Hematopoietic multipotent progenitor cell treated with erythropoietin and hydrocortisone succinate and interleukin-3 and kit ligand, for 8 days (in vitro differentiated cells): Measurements from ENCODE around the gene HIPK1.
"Not testable (repeated sequence)": the region's sequence is repeated elsewhere in the genome, so short reads cannot be mapped to it uniquely, and the experiment has no call there.

Source experiments
- DNase-seq: peaks from one replicate; pipeline ENCODE4 v3.0.0-alpha.2; 2015

The HIPK1 gene

DNA sequence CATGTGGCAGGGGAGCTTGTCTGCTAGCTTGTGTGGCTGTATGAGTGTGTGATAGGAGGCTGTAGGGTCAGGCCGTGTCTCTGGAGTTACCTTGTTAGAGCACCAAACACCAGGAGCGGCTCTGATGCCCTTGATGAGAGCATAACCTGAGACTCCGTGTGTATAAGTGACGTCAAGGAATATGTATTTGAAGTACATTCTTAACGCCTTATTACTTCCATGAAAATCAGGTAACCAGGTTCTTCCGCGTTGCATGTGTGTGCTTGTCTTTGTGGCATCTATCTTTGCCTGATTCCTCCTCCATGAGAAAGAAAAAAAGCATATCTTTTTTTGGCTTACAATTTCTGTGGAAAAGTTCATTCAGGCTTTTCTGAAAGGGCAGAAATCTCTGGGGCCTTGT is 54.7 kb downstream of the HIPK1 start:
- no peak for DNase-seq

DNA sequence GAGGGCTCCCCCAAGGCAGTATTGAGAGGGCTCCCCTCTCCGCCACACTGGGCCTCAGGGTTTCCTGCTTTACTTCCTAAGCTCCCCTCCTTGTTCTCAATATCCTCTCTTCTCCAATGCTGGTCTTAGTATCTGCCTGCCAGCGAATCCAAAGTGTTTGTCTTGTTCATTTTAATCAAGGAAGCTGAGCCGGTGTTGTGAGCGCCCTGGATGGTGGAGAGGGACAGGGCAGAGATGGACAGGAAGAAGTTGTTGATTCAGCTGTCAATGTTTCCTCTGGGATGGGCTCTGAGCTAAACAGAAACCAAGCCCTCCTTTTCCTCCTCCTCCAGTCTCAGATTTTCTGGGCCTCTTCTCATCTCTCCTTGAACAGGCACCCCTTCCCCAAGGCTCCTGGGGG is 55.6 kb downstream of the HIPK1 start:
- no peak for DNase-seq

DNA sequence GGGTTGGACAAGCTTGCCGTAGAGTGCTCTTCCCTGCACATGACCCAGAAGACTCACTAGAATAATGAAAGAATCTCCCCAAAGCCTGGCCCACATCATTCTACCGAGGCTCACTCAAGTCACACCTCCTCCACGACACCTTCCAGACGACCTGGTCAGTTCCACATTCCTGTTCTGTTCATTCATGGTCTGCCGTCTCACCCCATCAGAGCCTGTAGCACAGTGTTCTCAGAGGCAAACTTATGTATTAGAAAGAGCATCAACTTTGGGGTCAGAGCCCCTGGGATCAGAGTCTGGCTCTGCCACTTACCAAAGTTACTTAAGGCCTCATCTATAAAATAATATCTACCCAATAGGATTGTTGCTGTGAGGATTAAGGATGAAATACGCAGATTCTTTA is 57.7 kb downstream of the HIPK1 start:
- DNase-seq, result no peak

GRCh38 chr1:113987259-113987658 is 58.1 kb downstream of the HIPK1 start:
- DNase-seq, result no peak

DNA sequence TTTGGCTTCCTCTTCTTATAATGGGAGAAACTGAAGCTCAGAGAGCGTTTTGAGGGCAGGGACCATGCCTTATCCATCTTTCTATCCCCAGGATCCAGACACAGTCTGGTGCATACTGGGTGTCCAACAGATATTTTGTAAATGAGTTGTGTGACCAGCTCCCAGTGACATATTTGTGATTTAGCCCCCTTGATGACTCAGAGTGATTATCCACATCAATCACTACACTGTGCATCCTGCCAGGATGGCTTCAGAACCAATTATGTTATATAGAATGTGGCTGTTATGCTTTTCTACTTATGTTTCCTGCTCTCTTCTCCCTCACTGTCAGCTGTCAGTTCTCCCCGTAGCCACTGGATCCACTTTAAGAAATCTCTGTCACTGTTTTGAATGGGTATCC is 61.4 kb downstream of the HIPK1 start:
- DNase-seq, result no peak

DNA sequence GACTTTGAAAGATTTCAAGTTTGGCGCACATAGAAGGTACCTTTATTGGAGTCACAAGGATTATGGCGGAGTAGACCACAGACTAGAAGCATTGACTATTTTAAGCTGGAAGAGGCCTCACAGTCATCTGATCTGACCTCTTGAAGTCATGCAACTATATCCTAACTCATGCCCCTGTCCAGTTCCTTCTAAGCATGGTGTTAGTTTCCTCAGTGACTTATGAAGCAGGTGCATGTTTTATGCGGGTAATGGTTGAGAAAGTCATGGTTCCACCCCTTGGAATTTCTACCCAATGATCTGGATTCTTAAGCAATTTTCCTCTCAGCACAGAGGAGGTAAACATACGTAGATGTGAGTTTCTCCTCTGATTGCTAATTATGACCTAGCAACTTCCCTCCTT is 61.8 kb downstream of the HIPK1 start:
- DNase-seq, result no peak

DNA sequence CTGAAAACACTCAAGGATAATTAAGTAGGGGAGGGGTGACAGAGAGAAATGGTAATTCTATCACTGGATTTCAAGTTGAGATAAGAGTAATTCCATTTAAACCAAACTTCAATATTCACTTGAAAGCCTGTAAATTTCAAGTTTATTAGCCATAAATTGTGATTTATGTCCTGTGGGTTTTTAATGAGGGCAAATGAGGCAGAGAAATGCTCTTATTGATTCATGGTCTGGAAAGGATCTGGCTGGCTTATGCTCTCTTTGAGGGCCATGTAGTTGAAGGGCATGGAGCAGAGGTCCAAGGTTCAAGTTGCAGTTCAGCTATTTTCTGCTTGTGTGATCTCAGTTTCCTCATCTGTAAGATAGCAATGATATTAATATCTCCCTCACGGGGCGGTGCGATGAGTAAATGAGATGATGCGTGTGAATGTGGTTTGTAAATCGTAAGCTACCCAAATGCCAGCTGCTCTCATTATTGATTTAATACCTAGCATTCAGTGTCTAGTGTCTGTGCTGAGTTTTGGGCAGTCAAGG is 62.4 kb downstream of the HIPK1 start:
- DNase-seq, result no peak

GRCh38 chr1:113993072-113993471 is 63.9 kb downstream of the HIPK1 start:
- no peak for DNase-seq

DNA sequence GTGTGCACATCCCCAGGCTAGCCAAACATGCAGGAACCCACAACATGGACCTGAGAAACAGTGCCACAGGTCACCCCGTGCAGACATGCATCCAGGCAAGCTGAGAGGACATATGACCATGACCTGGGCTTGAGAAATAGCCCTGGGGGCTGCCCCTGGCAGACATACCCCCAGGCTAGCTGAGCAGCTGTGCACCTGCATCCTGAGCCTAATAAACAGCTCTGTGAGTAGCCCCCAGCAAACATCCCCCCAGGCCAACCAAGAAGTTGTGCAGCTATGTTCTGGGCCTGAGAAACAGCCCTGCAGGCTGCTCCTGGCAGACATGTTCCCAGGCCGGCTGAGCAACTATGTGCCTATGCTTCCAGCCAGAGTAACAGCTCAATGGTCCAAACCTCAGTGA is 64.6 kb downstream of the HIPK1 start:
- DNase-seq, result no peak

GRCh38 chr1:113995382-113995781 is 66.3 kb downstream of the HIPK1 start:
- no peak for DNase-seq

DNA sequence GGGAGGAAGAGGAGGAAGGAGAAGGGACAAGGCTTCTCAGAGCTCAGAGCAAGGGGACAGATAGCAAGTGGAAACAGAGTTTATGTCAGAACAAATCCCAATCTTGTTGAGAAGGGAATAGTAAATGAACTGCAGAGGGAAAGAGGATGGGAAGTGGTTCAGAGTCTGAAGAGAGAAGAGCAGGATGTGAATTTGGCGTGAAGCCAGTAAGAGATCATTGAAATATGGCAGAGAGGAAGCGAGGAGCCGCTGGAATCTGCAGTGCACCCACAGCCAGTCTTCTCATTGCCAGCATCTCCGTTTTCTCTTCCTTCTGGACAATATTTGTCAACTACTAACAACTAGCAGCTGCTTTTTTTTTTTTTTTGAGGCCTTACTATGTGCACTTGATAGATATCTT is 69.2 kb downstream of the HIPK1 start:
- no peak for DNase-seq

DNA sequence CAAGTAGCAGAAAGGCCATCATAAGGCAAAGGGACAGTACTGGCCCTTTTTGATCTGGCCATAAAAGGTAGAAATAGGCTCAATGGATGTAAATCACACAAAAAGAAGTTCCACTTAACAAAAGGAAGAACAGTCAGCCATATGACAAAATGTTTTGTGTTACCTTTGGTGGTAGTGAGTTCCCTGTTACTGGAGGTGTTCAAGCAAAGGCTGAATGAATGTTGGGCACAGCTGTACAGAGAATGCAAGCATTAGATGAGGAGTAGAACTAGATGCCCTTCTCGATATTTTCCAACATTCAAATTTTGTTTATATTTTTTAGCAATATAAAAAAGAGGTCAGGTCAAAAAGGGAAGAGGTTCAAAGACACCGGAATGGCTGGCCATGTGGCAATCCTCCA is 70.1 kb downstream of the HIPK1 start:
- no peak for DNase-seq

DNA sequence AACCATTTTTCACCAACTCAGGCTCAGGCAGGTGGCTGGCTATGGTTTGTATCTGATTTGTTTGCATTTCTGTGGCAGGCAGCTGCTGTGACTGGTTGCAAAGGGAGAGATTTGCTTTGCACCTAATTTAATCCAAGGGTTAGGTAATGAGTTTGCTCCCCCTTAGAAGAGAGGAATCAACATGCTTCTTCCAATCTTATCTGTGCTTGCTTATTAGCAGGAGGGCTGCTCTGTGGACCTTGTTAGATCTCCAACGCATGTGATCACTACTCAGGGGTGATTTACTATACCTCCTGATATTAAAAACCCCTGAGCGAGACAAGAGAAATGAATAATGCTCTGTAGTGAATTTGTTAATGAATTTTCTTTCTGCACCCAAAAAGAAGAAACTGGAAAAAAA is 70.7 kb downstream of the HIPK1 start:
- DNase-seq, result no peak

- no peak for DNase-seq
Measured at GRCh38 chr1:114000406-114000805, 71.3 kb downstream of the HIPK1 start.

DNA sequence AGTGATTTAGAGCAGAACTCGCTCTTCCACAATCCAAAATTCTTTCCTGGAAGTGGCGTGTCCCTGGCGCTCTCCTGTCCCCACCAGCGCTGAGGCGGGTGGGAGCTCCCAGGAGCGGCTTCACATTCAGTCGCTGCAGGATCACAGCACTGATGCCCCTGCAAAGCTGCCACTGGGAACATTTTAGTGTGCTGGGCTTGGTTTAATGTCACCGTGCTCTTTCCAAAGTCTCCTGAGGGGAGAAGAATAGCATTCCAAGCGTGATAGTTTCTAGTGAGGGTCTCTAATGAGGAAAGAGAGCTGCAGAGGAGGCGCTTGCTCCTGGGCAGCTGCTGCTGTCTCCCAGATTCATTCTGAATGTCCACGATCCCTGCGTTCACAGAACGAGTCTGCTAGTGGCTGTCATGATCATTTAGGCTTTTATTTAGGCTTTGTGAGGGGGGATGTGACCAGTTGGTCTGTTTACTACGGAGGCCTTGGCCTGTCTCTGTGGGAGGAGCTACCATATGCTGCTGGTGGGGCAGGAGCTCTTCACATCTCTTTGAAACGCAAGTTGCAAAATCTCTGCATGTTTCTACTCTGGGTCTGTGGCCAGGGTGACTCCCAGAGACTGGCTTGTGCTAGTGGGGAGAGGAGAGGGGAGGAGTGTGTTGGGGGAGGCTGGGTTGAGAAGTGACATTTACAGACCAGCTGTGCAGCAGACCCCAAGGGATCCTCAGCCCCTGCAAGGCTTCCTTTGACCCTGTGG is 73.5 kb downstream of the HIPK1 start:
- DNase-seq, result no peak

- no peak for DNase-seq
Measured at GRCh38 chr1:114003431-114003830, 74.3 kb downstream of the HIPK1 start.

- not testable (repeated sequence) for DNase-seq
Measured at GRCh38 chr1:114006825-114007224, 77.7 kb downstream of the HIPK1 start.

DNA sequence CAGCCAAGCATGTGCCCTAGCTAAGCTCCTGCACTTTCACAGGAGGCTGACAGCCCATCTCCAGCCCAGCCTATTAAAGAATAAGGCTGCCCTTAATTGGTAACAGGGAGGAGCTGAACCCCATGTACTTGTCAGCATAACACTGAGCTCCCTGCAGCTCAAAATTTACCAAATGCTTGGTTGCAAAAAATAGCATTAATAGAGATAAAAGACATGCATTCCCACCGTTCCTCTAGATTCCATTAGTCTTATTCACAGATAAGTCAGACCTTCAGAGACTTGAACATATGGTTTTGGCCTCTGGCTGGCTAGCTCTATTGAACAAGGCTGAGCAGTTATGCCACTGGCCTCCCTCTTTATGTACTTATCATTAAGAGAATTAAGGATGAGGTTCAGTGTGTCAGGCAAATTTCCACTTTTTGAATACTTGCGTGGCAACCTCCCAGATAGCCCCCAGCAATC is 79.4 kb downstream of the HIPK1 start:
- DNase-seq, result no peak

DNA sequence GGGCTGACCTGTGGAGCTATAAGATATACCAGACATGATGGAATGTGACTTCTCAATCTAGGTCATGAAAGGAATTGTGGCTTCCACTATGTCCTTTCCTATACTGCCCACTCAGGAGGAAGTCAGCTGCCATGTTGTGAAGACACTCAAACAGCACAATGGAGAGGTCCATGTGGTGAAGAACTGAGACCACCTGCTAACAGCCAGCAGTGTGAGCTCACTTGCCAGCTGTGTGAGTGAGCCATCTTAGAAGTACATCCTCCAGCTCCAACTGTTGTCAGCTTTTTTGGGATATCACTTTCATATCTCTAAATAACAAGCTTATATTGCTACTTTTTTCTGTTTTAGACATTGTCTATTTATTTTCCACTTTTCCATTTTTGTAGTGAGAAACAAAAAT is 79.9 kb downstream of the HIPK1 start:
- no peak for DNase-seq

DNA sequence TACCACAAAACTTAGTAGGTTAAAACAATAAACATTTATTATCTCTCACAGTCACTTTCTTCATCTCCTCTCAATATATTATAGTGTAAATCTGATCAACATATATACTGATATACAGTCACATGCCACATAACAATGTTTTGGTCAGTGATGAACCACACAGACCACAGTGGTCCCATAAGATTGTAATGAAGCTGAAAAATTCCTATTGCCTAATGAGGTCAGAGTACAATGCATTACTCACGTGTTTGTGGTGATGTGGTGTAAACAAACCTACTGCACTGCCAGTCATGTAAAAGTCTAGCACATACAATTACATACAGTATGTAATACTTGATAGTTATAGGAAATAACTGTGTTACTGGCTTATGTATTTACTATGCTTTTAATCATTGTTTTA is 80.3 kb downstream of the HIPK1 start:
- no peak for DNase-seq

DNA sequence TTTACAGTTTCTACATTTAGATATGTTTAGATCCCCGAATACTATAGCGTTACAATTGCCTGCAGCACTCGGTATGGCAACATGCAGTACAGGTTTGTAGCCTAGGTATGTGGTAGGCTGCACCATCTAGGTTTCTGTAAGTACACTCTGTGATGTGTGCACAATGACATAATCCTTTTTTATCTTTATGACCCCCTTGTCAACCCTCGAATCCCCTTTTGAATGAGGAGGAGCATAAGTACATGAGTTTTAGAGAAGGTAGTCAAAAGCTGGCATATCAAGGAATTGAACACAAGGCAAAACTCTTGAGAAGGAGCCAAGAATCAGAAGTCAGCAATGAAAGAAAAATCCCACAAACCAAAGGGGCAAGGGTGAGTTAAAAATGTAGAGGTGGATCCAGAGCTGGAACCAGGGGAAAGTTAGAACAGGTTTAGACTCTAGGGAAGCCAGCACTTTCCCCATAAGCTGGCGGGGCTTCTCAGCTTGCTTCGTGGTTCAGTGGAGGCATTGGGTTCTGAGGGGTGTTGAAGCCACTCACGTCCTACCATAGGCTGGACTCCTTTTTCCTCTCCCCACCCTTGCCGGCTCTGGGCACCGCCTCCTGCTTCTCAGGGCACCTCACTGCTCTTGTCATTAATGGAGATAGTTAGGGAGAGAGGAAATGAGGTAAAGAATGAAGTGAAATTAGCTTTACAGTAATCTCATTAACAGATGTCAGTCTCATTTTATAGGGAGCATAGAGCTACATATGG is 81.5 kb downstream of the HIPK1 start:
- no peak for DNase-seq

DNA sequence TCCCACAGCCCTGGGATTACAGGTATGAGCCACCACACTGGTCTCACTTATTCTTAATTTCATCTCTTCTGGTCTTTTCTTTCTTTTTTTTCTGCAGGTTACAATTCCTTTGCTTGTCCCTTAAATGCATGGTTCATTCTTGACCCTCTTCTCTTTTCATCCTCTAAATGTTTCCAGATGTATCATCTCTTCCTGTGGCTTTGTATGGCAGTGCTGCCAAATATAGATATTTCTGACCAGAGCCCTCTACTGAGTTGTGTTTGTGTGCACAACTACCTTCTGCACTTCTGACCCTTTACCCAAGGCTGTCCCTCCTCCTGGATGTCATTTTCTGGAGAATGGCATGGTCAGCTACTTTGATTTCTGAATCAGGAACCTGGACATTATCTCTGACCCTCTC is 82.7 kb downstream of the HIPK1 start:
- no peak for DNase-seq

GRCh38 chr1:114015075-114015474 is 86.0 kb downstream of the HIPK1 start:
- no peak for DNase-seq

DNA sequence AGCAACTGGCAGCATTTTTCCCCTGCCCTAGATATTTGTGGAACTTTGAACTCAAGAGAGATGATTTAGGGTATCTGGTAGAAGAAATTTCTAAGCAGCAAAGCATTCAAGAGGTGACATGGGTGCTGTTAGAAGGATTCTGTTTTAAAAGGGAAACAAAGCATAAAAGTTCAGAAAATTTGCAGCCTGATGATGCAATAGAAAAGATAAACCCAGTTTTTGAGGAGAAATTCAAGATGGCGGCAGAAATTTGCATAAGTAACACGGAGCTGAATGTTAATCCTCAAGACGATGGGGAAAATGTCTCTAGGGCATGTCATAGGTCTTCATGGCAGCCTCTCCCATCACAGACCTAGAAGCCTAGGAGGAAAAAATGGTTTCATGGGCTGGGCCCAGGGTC is 90.6 kb downstream of the HIPK1 start:
- DNase-seq, result not testable (repeated sequence)
